OCI-LY1 (cell line): ENCODE results near the gene MLPH.

Experiments
- H2AFZ ChIP-seq: fragments of 200-600 bp; sonication (generic), shearing (Covaris generic); 2 replicates; pipeline ENCODE4 v1.6.0; 2014; ENCODE audit warnings: antibody characterized with exemption, mild to moderate bottlenecking, low read length
- H3F3A ChIP-seq: fragments of 200-600 bp; sonication (generic), shearing (Covaris generic); 2 replicates; pipeline ENCODE4 v1.6.0; 2014; ENCODE audit warnings: mild to moderate bottlenecking, antibody characterized with exemption, low read length, moderate library complexity; ENCODE audit not compliant: insufficient read depth
- H3K27ac ChIP-seq: fragments of 200-600 bp; sonication (generic); 2 replicates; pipeline ENCODE4 v1.5.1; 2014; ENCODE audit warnings: low read length, mixed run types, mild to moderate bottlenecking, low read depth; ENCODE audit not compliant: poor library complexity, severe bottlenecking
- H3K27me3 ChIP-seq: fragments of 200-600 bp; sonication (generic); 2 replicates; pipeline ENCODE4 v1.6.0; 2014; ENCODE audit warnings: antibody characterized with exemption, mild to moderate bottlenecking, low read length, moderate library complexity; ENCODE audit not compliant: insufficient read depth
- H3K36me3 ChIP-seq: fragments of 200-600 bp; sonication (generic); 2 replicates; pipeline ENCODE4 v1.6.1; 2014; ENCODE audit warnings: mild to moderate bottlenecking, antibody characterized with exemption, low read length, moderate library complexity, mixed read lengths; ENCODE audit not compliant: insufficient read depth
- H3K4me1 ChIP-seq: fragments of 200-600 bp; sonication (generic); 2 replicates; pipeline ENCODE4 v1.5.1; 2014; ENCODE audit warnings: mild to moderate bottlenecking, low read length, moderate library complexity; ENCODE audit not compliant: insufficient read depth, severe bottlenecking
- H3K4me2 ChIP-seq: fragments of 200-600 bp; sonication (generic), shearing (Covaris generic); 2 replicates; pipeline ENCODE4 v1.6.1; 2014; ENCODE audit warnings: low read length
- H3K4me3 ChIP-seq: fragments of 200-600 bp; sonication (generic); 2 replicates; pipeline ENCODE4 v1.5.1; 2014; ENCODE audit warnings: low read length, low read depth, mild to moderate bottlenecking, mixed read lengths; ENCODE audit not compliant: poor library complexity, severe bottlenecking
- H3K79me2 ChIP-seq: fragments of 200-600 bp; shearing (Covaris generic); 2 replicates; pipeline ENCODE4 v1.6.1; 2016; ENCODE audit warnings: mixed run types, low read length, mixed read lengths; ENCODE audit not compliant: insufficient read depth
- H3K9ac ChIP-seq: fragments of 200-600 bp; sonication (generic), shearing (Covaris generic); 2 replicates; pipeline ENCODE4 v1.6.1; 2014; ENCODE audit warnings: mild to moderate bottlenecking, low read length, mixed read lengths
- H3K9me2 ChIP-seq: fragments of 200-600 bp; sonication (generic), shearing (Covaris generic); 2 replicates; pipeline ENCODE4 v1.6.1; 2014; ENCODE audit warnings: low read depth, mild to moderate bottlenecking, low read length, mixed read lengths
- H3K9me3 ChIP-seq: fragments of 200-600 bp; shearing (Covaris generic); 2 replicates; pipeline ENCODE4 v1.6.1; 2014; ENCODE audit warnings: low read length, mixed read lengths
- H4K20me1 ChIP-seq: fragments of 200-600 bp; sonication (generic), shearing (Covaris generic); 2 replicates; pipeline ENCODE4 v1.6.0; 2016; ENCODE audit warnings: mild to moderate bottlenecking, low read length; ENCODE audit not compliant: insufficient read depth
- CTCF ChIP-seq: fragments of 200-600 bp; sonication (generic), shearing (Covaris generic); IDR thresholded peaks from 2 replicates; pipeline ENCODE4 v1.5.1; 2017; ENCODE audit warnings: mild to moderate bottlenecking, antibody characterized with exemption, low read length, moderate library complexity, mixed read lengths
- EZH2 ChIP-seq: fragments of 200-600 bp; sonication (generic), shearing (Covaris generic); IDR thresholded peaks from 2 replicates; pipeline ENCODE4 v1.8.0; 2017; ENCODE audit warnings: borderline replicate concordance, mixed run types, mild to moderate bottlenecking, antibody characterized with exemption, low read length, moderate library complexity, mixed read lengths

Gene MLPH

GRCh38 chr2:237474442-237474911, 12.6 kb upstream of the MLPH start:
- H3K27ac ChIP-seq: no peak overlapping the region
- no peak for TF ChIP-seq EZH2
- TF ChIP-seq CTCF: no peak
- H2AFZ ChIP-seq: peak overlapping the region; percentile 78; the same call in 1 of the 2 replicates

GRCh38 chr2:237474931-237475703, 11.9 kb upstream of the MLPH start:
- Histone ChIP-seq H3K36me3 (no peaks in the 10 kb centered on the region), H4K20me1 (no peaks in the 10 kb centered on the region), H3K27ac (no peak overlapping the region), H3K27me3 (peaks cover 7% of the 10 kb centered on the region; the same call in 1 of the 2 replicates), H3K9me2 (no peaks in the 10 kb centered on the region), H3K79me2 (no peaks in the 10 kb centered on the region), H3K4me3 (peak overlapping the region; percentile 81), H2AFZ (peak overlapping the region; percentile 78), H3K4me2 (peak overlapping the region; percentile 83), H3K9ac (peak overlapping the region; percentile 78), H3K4me1 (peaks cover 7% of the 10 kb centered on the region), H3F3A (no peaks in the 10 kb centered on the region), H3K9me3 (no peaks in the 10 kb centered on the region)
- TF ChIP-seq EZH2 (no peak), CTCF (peak; percentile 76)

More at GRCh38 chr2:237474442-237474911, 12.6 kb upstream of the MLPH start:
- H3K9me2 ChIP-seq: no peaks in the 10 kb centered on the region
- peak overlapping the region; percentile 81 for H3K4me3 ChIP-seq
- peak overlapping the region; percentile 78 for H3K9ac ChIP-seq
- H3K4me1 ChIP-seq: peaks cover 7% of the 10 kb centered on the region
- H3F3A ChIP-seq: no peaks in the 10 kb centered on the region
- H3K9me3 ChIP-seq: no peaks in the 10 kb centered on the region
- H3K27me3 ChIP-seq: peaks cover 7% of the 10 kb centered on the region; the same call in 1 of the 2 replicates
- peak overlapping the region; percentile 83 for H3K4me2 ChIP-seq
- no peaks in the 10 kb centered on the region for H4K20me1 ChIP-seq
- H3K79me2 ChIP-seq: no peaks in the 10 kb centered on the region
- H3K36me3 ChIP-seq: no peaks in the 10 kb centered on the region

GRCh38 chr2:237475704-237476141, 11.3 kb upstream of the MLPH start:
- no peaks in the 10 kb centered on the region for H3F3A ChIP-seq
- H3K27me3 ChIP-seq: peaks cover 7% of the 10 kb centered on the region; the same call in 1 of the 2 replicates
- peaks cover 7% of the 10 kb centered on the region for H3K4me1 ChIP-seq
- H3K4me3 ChIP-seq: peak overlapping the region; percentile 81
- H3K4me2 ChIP-seq: peak overlapping the region; percentile 83
- H3K9me2 ChIP-seq: no peaks in the 10 kb centered on the region
- H3K9ac ChIP-seq: no peak overlapping the region; the same call in 1 of the 2 replicates
- no peaks in the 10 kb centered on the region for H4K20me1 ChIP-seq
- no peaks in the 10 kb centered on the region for H3K9me3 ChIP-seq
- TF ChIP-seq EZH2 (no peak), CTCF (no peak; the same call in 1 of the 2 replicates)
- no peak overlapping the region for H2AFZ ChIP-seq
- H3K36me3 ChIP-seq: no peaks in the 10 kb centered on the region
- H3K27ac ChIP-seq: no peak overlapping the region
- H3K79me2 ChIP-seq: no peaks in the 10 kb centered on the region
